HG02973 (cell line): Measurements from ENCODE around the gene SCARB1.

Experiments
- ATAC-seq: cut with Tn5 transposase; IDR thresholded peaks from one replicate; pipeline ENCODE4 v1.9.1; 2021; ENCODE audit warnings: moderate library complexity; ENCODE audit not compliant: unreplicated experiment

Gene SCARB1

GRCh38 chr12:124749725-124750124 is 113.9 kb downstream of the SCARB1 start:
- no peak for ATAC-seq

DNA sequence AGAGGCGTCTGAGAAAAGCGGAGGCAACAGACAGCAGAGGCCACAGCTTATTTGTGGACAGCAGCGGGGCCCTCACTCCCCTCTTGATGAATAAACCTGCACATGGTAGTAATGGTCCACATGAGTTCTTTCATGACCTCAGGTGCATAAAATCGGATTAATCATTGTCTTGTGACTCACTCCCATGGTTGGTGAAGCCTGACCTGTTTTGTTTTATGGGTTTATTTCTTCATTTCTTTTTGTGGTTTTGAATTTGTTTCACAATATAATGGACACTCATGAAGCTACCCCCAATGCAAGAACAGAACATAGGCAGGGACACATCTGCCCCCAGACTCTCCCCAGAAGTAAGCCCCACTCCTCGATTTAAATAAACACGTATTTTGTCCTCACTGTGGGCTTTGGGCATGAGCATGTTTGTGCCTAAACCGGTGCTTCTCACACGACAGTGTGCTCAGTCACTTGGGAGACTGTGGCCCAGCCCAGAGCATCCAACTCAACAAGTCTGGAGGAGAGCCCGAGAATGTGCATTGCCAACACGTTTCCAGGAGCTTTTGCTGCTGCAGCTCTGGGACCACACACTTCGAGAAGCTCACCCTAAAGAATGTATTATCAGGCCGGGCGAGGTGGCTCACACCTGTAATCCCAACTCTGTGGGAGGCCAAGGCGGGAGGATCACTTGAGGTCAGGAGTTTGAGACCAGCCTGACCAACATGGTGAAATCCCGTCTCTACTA is 116.1 kb downstream of the SCARB1 start:
- no peak for ATAC-seq

DNA sequence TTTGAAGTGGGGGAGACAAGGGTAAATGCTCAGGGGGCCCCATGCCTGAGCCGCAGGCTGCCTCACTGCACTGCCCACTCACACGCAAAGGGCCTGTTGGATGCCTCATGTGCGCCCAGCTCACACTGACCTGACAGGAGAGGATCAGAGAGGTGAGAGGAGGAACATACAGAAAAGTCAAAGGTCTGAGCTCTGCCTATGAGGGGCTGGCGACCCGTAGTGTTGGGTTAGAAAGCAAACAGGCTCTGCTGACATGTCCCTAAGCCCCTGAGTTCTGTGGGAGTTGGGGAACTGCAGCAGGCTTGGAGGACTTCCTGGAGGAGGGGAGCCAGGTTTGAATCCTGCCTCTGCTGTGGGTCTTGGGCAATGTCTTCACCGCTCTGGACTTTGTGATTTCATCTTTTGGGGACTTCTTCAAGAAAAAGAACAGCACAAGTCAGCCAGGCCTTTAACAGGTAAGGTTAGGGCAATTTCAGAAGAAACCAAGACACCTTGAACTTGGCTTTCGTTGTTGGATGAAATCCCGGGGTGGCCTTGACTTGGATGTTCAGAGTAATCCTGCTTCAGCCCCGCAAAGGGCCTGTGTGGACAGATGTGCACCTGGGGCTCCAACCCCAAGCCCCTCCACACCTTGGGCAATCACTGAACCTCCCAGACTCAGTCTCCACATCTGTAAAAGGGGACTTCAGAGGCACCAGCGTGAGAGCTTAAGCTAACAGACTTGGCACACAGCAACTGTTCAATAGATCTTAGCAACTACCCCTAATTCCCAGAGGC is 116.8 kb downstream of the SCARB1 start:
- no peak for ATAC-seq

DNA sequence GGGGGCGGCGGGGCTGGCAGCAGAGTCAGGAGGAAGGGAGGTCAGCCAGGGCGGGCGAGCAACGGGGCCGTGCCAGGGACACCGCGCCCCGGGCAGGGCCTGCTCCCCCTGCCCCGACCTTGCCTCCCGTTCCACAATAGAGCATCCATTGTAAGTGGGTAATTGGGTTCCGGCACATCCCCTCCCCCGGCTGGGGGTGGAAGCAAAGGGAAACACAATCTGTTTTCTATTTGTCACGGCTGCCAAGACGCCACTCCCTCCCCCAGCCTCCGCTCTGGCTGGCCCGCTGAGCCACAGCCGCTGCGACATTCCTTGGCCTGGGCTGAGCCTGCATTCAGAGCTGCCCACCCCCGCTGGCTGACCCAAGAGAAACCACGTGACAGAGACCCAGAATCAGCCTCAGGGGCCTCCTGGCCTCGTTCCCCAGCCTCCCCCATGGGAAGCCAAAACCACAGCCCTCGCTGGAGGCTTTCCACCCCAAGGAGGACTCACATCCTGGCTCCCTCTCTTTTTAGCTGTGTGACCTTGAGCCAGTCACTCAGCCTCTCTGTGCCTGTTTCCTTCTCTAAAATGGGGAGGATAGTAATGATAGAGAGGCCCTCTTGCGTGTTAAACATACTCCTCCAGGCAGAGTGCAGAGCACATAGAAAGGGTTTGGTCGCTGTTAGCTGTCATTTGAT is 117.6 kb downstream of the SCARB1 start:
- ATAC-seq = no peak

DNA sequence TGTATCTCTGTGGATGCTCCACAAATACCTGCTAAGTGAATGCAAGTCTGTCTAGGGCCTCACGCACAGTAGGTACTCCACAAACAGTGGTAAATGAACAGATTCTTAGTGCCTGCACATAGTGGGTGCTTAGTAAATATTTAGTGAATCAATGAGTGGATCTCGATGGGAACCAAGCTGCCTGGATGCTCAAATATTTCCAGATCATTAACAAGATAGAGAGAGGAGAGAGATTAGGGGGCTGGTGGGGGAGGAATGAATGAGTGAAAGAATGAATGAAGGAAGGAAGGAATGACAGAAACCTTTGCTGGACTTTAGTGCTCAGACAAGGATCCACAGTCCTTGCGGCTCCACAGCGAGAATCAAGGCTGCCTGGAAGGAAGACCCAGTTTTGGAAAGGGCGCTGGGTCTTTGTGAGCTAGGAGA is 118.2 kb downstream of the SCARB1 start:
- no peak for ATAC-seq

DNA sequence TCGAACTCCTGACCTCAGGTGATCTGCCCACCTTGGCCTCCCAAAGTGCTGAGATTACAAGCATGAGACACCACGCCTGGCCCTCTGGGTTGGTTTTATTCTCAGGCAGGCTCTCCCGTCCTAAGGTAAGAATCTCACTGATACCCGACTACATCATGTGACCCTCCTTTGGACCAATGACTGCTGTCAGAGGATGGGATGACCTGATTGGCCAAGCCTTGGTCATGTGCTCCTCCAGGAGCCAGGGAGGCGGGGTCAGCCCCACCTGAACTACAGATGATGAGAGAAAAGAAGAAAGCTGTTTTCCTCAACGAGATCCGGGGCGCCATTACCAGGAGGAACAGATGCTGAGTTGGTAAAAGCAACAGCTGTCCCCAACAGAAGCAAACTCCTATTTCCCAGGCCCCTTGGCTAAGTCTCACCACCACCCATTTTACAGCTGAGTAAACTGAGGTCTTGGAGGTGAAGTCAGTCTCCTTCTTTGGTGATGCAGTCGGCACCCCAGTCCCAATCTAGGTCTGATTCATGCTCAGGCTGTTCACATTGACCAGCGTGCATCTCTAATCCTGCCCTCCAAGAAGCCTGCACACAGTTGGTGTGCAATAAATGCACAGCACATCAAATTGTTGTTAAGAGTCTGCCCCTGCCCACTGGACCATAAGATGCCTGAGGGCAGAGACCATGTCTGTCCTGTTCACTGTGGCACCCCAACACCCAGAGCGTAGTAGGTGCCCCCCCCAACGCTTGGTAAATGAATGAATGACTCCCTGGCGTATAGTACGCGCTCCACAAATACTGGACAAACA is 118.8 kb downstream of the SCARB1 start:
- ATAC-seq = no peak

DNA sequence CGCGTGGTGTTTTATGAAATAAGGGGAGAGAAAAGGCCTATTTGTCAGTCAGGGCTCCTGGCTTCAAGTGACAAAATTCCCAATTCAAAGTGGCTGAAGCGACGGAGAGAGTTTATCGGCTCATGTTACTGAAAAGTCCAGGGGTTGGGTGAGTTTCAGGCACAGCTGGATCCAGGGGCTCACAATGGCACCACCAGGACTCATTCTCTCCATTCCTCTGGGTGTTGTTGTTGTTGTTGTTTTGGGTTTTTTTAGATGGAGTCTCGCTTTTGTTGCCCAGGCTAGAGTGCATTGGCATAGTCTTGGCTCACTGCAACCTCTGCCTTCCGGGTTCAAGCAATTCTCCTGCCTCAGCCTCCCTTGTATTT is 119.4 kb downstream of the SCARB1 start:
- no peak for ATAC-seq

- no peak for ATAC-seq
These were observed 120.0 kb downstream of the SCARB1 start for GRCh38 chr12:124743479-124744272.

GRCh38 chr12:124742678-124743077 is 121.0 kb downstream of the SCARB1 start:
- no peak for ATAC-seq

DNA sequence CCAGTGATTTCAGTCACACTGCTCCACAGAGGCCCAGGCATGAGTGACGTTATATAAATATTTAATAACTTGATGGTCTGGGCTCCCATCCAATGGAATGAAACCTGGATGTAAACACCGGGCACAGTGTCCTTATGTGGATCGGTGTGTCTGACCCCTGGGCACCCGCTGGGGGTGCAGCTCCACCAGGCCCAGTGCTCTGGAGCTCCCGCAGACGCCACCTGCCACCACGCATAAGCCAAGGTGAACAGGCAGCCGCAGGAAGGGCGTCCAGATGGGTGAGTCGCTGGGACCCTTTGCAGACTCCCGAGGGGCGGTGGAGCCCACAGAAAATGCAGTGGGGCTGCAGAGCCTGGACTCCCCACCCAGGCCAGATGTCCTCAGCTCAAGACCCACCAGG is 121.6 kb downstream of the SCARB1 start:
- ATAC-seq = no peak

GRCh38 chr12:124741211-124741610 is 122.5 kb downstream of the SCARB1 start:
- ATAC-seq = no peak

DNA sequence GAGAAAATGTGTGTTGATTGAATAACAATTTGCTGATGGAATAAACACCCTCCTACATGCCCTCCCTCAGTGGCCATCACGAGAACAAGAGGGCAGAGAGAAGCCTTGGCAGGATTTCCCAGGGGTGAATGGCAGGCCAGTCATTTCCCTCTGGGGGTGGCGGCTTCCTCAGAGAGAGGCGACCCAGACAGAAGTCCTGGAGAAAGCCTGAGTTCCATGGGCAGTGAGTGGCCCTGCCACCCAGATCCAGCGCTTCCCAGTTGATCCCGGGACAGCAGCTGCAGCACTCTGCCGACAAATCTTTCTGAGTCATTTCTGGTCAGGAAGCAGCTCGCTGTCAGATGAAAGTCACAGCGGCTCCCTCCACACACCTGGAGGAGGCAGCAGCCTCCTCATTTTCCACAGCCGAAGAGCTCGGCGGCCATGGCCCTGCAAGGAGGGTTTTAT is 123.0 kb downstream of the SCARB1 start:
- no peak for ATAC-seq

GRCh38 chr12:124739953-124740561 is 123.6 kb downstream of the SCARB1 start:
- no peak for ATAC-seq

DNA sequence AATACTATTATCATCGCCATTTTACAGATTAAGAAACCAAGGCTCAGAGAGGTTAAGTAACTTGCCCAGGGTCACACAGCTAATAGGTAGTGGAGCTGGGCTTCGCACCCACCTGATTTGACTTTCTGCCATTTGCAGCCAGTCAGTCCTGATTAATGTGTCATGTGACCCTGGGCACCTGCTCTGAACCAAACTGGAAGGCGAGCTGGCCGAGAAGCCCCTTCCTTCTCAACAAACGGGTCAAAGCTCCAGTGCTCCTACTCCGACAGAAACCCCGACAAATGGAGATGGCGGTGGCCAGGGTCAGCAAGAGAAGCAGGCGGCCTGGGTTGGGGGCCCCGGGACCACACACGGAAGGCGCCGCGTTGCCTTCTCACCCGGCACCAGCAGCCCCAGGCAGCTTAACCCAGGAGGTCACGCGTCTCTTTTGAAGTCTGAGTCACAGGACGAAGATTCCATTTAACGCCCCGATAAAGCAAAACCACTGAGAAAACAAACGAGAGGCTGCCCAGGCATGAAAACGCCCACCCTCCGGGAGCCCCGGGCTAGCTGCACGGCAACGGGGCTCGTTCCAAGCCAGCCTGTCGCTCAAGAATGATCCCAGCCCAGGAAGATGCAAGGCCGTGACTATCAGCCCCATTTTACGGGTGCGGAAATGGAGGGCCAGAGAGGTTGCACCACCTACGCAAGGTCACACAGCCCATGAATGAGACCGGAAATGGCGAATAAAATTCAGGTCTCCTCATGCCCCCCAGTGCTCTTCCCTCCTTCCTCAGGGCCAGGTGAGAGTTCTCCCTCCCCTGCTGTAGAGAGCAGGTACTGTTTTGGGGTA is 124.8 kb downstream of the SCARB1 start:
- no peak for ATAC-seq

GRCh38 chr12:124737772-124738635 is 125.7 kb downstream of the SCARB1 start:
- ATAC-seq = no peak

GRCh38 chr12:124737040-124737419 is 126.6 kb downstream of the SCARB1 start:
- ATAC-seq = no peak

GRCh38 chr12:124736115-124737039 is 127.3 kb downstream of the SCARB1 start:
- no peak for ATAC-seq
